ENCODE data around the gene KRTAP13-2.
A peak's percentile ranks its signal among the peaks of the same experiment; 100 is the strongest.

Gene KRTAP13-2

DNA sequence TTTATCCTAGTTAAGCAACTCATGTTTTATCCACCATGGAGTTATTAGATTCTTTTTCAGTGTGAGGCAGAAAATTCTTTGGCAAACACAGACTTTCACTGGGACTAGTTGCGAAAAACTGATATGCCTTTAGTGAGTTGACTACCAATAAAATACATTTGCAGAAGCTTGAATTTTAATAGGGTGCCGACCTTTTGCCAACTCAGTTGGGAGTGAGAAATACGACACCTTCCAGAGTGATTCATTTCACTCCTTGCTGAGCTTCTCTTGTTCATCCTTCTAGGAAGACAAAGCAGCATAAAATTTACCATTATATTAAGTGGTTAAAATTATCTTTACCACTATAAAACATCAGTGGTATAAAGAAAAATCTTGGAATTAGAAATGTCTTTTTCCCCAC lies 22.5 kb downstream of the KRTAP13-2 start:
- TF ChIP-seq, protein P1, sequence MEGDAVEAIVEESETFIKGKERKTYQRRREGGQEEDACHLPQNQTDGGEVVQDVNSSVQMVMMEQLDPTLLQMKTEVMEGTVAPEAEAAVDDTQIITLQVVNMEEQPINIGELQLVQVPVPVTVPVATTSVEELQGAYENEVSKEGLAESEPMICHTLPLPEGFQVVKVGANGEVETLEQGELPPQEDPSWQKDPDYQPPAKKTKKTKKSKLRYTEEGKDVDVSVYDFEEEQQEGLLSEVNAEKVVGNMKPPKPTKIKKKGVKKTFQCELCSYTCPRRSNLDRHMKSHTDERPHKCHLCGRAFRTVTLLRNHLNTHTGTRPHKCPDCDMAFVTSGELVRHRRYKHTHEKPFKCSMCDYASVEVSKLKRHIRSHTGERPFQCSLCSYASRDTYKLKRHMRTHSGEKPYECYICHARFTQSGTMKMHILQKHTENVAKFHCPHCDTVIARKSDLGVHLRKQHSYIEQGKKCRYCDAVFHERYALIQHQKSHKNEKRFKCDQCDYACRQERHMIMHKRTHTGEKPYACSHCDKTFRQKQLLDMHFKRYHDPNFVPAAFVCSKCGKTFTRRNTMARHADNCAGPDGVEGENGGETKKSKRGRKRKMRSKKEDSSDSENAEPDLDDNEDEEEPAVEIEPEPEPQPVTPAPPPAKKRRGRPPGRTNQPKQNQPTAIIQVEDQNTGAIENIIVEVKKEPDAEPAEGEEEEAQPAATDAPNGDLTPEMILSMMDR (IDR thresholded peaks at IDR 0.05; ENCODE audit: poor library complexity, severe bottlenecking): no peak
- Histone ChIP-seq H3K4me3 (ENCODE audit: severe bottlenecking) (no peak overlapping the region), H3K9me3 (ENCODE audit: severe bottlenecking) (no peaks in the 10 kb centered on the region), H3K27me3 (ENCODE audit: insufficient read depth, poor library complexity, severe bottlenecking) (no peaks in the 10 kb centered on the region), H3K27ac (ENCODE audit: poor library complexity, severe bottlenecking) (no peak overlapping the region), H3K4me1 (ENCODE audit: insufficient read depth, poor library complexity, severe bottlenecking) (no peaks in the 10 kb centered on the region), H3K36me3 (ENCODE audit: low read depth) (no peaks in the 10 kb centered on the region)
- DNase-seq (ENCODE audit: low spot score) (no peak), ATAC-seq (ENCODE audit: low read depth) (peak; percentile 52; the same call in 2 of the 3 replicates)

GRCh38 chr21:30348506-30348905 lies 23.6 kb downstream of the KRTAP13-2 start, which contains the start of gene KRTAP23-1:
Gene KRTAP23-1, minus strand, starts transcription at chr21:30348606. Its CDS starts 0 bp downstream, at chr21:30348606.
- Histone ChIP-seq H3K36me3 (ENCODE audit: low read depth) (no peaks in the 10 kb centered on the region), H3K4me3 (ENCODE audit: severe bottlenecking) (no peak within 1 kb of the TSS), H3K27me3 (ENCODE audit: insufficient read depth, poor library complexity, severe bottlenecking) (no peaks in the 10 kb centered on the region), H3K4me1 (ENCODE audit: insufficient read depth, poor library complexity, severe bottlenecking) (no peaks in the 10 kb centered on the region), H3K9me3 (ENCODE audit: severe bottlenecking) (no peaks in the 10 kb centered on the region), H3K27ac (ENCODE audit: poor library complexity, severe bottlenecking) (no peak within 1 kb of the TSS)
- TF ChIP-seq, protein P1 (IDR thresholded peaks at IDR 0.05; ENCODE audit: poor library complexity, severe bottlenecking): no peak
- no peak for DNase-seq (ENCODE audit: low spot score)
- no peak for ATAC-seq (ENCODE audit: low read depth)

- ATAC-seq (ENCODE audit: low read depth): no peak
- TF ChIP-seq, protein P1 (IDR thresholded peaks at IDR 0.05; ENCODE audit: poor library complexity, severe bottlenecking): no peak
These were observed 27.1 kb downstream of the KRTAP13-2 start for GRCh38 chr21:30345014-30345413.

DNA sequence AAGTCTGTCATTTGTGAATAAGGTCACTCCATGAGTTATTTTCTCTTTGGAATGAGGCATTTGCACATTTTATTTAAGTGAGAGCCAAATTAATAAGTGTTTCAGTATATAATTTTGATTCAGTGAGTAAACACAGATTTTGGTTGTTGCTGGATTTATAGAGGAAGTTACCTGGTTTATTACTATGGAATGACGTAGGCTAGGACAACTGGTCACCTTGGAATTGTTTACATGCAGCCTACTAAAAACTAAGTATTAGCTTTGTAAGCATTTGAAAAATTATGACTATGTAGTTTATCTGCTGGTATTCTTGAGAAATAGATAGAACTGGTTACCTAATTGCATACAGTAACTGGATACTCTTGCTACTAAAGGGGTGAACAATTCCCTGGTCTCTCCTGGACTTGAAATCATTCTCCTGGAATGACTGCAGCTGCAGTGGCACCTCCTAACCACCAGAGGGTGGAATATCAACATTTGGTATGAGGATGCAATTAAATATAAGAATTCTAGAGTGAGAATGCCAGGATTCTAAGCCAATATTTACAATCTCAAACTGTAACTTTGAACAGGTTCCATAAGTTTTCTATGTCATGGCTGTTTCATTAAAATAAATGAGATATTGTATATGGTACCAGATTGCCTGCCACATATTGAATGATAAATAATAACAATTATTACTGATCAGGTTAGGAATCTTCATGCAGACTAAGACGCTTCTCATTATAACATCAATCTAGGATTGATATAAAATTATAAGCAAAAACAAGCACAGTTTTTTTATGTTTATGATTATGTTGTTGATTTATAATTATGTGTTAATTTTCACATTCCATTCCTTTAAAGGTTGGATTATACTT lies 31.1 kb downstream of the KRTAP13-2 start:
- Histone ChIP-seq H3K9me3 (ENCODE audit: severe bottlenecking) (no peaks in the 10 kb centered on the region), H3K4me1 (ENCODE audit: insufficient read depth, poor library complexity, severe bottlenecking) (peaks cover 4% of the 10 kb centered on the region), H3K27ac (ENCODE audit: poor library complexity, severe bottlenecking) (no peak overlapping the region), H3K36me3 (ENCODE audit: low read depth) (no peaks in the 10 kb centered on the region), H3K27me3 (ENCODE audit: insufficient read depth, poor library complexity, severe bottlenecking) (no peaks in the 10 kb centered on the region), H3K4me3 (ENCODE audit: severe bottlenecking) (no peak overlapping the region)
- peak; percentile 69 for ATAC-seq (ENCODE audit: low read depth)
- TF ChIP-seq, protein P1 (IDR thresholded peaks at IDR 0.05; ENCODE audit: poor library complexity, severe bottlenecking): peak; percentile 83
- DNase-seq (ENCODE audit: low spot score): no peak

More at GRCh38 chr21:30345014-30345413, 27.1 kb downstream of the KRTAP13-2 start:
- Histone ChIP-seq H3K9me3 (ENCODE audit: severe bottlenecking) (no peaks in the 10 kb centered on the region), H3K4me3 (ENCODE audit: severe bottlenecking) (no peak overlapping the region), H3K36me3 (ENCODE audit: low read depth) (no peaks in the 10 kb centered on the region), H3K27me3 (ENCODE audit: insufficient read depth, poor library complexity, severe bottlenecking) (no peaks in the 10 kb centered on the region), H3K4me1 (ENCODE audit: insufficient read depth, poor library complexity, severe bottlenecking) (no peaks in the 10 kb centered on the region), H3K27ac (ENCODE audit: poor library complexity, severe bottlenecking) (no peak overlapping the region)
- DNase-seq (ENCODE audit: low spot score): no peak

DNA sequence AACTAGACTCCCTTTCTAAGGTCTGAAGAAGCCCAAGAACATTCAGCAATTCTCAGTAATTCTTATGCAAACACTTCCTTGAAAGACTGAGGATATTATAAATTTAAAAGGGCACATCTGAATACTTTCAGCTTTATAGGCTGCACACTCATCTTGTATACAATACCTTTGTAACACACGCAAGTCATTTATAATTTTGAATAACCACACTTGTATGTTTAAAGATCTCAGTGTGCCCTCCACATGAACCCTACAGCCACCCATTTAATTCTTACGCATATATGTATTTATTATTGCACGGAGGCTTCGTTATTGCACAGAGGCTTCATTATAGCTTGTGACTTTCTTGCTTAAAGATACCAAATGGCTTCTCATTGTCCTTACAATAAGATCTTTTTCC lies 33.4 kb downstream of the KRTAP13-2 start:
- TF ChIP-seq, protein P1 (IDR thresholded peaks at IDR 0.05; ENCODE audit: poor library complexity, severe bottlenecking): no peak

More for the DNA sequence above, 33.4 kb downstream of the KRTAP13-2 start:
- no peak for DNase-seq (ENCODE audit: low spot score)
- no peaks in the 10 kb centered on the region for H3K9me3 ChIP-seq (ENCODE audit: severe bottlenecking)
- no peak for ATAC-seq (ENCODE audit: low read depth)
- H3K4me1 ChIP-seq (ENCODE audit: insufficient read depth, poor library complexity, severe bottlenecking): peaks cover 4% of the 10 kb centered on the region
- no peaks in the 10 kb centered on the region for H3K36me3 ChIP-seq (ENCODE audit: low read depth)
- H3K4me3 ChIP-seq (ENCODE audit: severe bottlenecking): no peak overlapping the region
- no peak overlapping the region for H3K27ac ChIP-seq (ENCODE audit: poor library complexity, severe bottlenecking)
- H3K27me3 ChIP-seq (ENCODE audit: insufficient read depth, poor library complexity, severe bottlenecking): no peaks in the 10 kb centered on the region
